NCI-H187 (cell line): Measurements from ENCODE around the gene PCARE.
"Not testable (repeated sequence)": the region's sequence is repeated elsewhere in the genome, so short reads cannot be mapped to it uniquely, and the experiment has no call there.

ENCODE experiments used
- DNase-seq, 2 experiments: peaks; one replicate each; lab custom pipeline; 2025; lab: John Stamatoyannopoulos, UW

The PCARE gene

GRCh38 chr2:29074411-29074810 is at the start of gene PCARE:
Gene PCARE (minus strand): TSS chr2:29074523. CDS start chr2:29074261, 262 bp downstream.
- no peak for DNase-seq

GRCh38 chr2:29123617-29124349 is 49.5 kb upstream of the PCARE start:
- no peak for DNase-seq

GRCh38 chr2:29120846-29121245 is 46.5 kb upstream of the PCARE start:
- no peak for DNase-seq

GRCh38 chr2:29119211-29119610 is 44.9 kb upstream of the PCARE start:
- DNase-seq = no peak

- no peak for DNase-seq
These were observed 43.4 kb upstream of the PCARE start for GRCh38 chr2:29117636-29118303.

GRCh38 chr2:29115797-29116781 is 41.8 kb upstream of the PCARE start:
- peak in 1 of 2 experiments; percentile 63 for DNase-seq

- no peak for DNase-seq
These were observed 40.8 kb upstream of the PCARE start, which contains the start of gene CLIP4 for GRCh38 chr2:29114946-29115609. Gene CLIP4 (plus strand): TSS chr2:29115415. CDS start chr2:29121389, 5,974 bp downstream.

GRCh38 chr2:29114586-29114945 is 40.2 kb upstream of the PCARE start:
- no peak for DNase-seq

- DNase-seq = peak; percentile 74 to 75
These were observed 39.6 kb upstream of the PCARE start for GRCh38 chr2:29113891-29114321.

- no peak for DNase-seq
These were observed 38.8 kb upstream of the PCARE start for GRCh38 chr2:29113027-29113686.

GRCh38 chr2:29112379-29112778 is 38.1 kb upstream of the PCARE start:
- DNase-seq = no peak

GRCh38 chr2:29110916-29111535 is 36.7 kb upstream of the PCARE start:
- DNase-seq = no peak

- no peak for DNase-seq
These were observed 34.9 kb upstream of the PCARE start for GRCh38 chr2:29109246-29109645.

GRCh38 chr2:29108225-29108624 is 33.9 kb upstream of the PCARE start:
- no peak for DNase-seq

GRCh38 chr2:29107547-29107946 is 33.2 kb upstream of the PCARE start:
- DNase-seq = not testable (repeated sequence)

- no peak for DNase-seq
These were observed 32.7 kb upstream of the PCARE start for GRCh38 chr2:29106980-29107388.

GRCh38 chr2:29106256-29106655 is 31.9 kb upstream of the PCARE start:
- no peak for DNase-seq

- no peak for DNase-seq
These were observed 31.1 kb upstream of the PCARE start for GRCh38 chr2:29105375-29105774.

- DNase-seq = no peak
These were observed 30.4 kb upstream of the PCARE start for GRCh38 chr2:29104688-29105087.

GRCh38 chr2:29100564-29100963 is 26.2 kb upstream of the PCARE start:
- no peak for DNase-seq

GRCh38 chr2:29097569-29097968 is 23.2 kb upstream of the PCARE start:
- no peak for DNase-seq
